H9 (cell line): ENCODE data around the gene FXYD3. TPM values are rescaled to one million over a fixed set of nuclear protein-coding genes. Genes with fewer than 3 reads are reported as not detected.

Experiments
- DNase-seq: peaks from one replicate; pipeline ENCODE4 v3.0.0-alpha.2; 2017
- H2AFZ ChIP-seq: one replicate; pipeline ENCODE4 v1.6.1; 2013; ENCODE audit warnings: mild to moderate bottlenecking, low read length, control low read depth, moderate library complexity
- H2AK5ac ChIP-seq: 2 replicates; pipeline ENCODE4 v1.6.1; 2013; ENCODE audit warnings: low read length, control low read depth, mixed read lengths; ENCODE audit not compliant: insufficient read length
- H2BK120ac ChIP-seq: one replicate; pipeline ENCODE4 v1.6.1; 2013; ENCODE audit warnings: low read depth, mild to moderate bottlenecking, low read length, control low read depth, inconsistent platforms; ENCODE audit not compliant: poor library complexity, severe bottlenecking
- H2BK12ac ChIP-seq: 2 replicates; pipeline ENCODE4 v1.6.1; 2013; ENCODE audit warnings: low read length, control low read depth, mixed read lengths, low read depth; ENCODE audit not compliant: insufficient read length
- H2BK15ac ChIP-seq: 2 replicates; pipeline ENCODE4 v1.6.1; 2013; ENCODE audit warnings: low read depth, low read length, control low read depth
- H2BK20ac ChIP-seq: one replicate; pipeline ENCODE4 v1.6.1; 2013; ENCODE audit warnings: low read depth, mild to moderate bottlenecking, low read length, control low read depth, inconsistent platforms; ENCODE audit not compliant: poor library complexity, severe bottlenecking
- H2BK5ac ChIP-seq: 2 replicates; pipeline ENCODE4 v1.6.1; 2013; ENCODE audit warnings: low read length, control low read depth, mixed read lengths; ENCODE audit not compliant: insufficient read length
- H3K14ac ChIP-seq: 2 replicates; pipeline ENCODE4 v1.6.1; 2013; ENCODE audit warnings: low read length, control low read depth; ENCODE audit not compliant: insufficient read depth
- H3K18ac ChIP-seq: 2 replicates; pipeline ENCODE4 v1.6.1; 2013; ENCODE audit warnings: low read depth, mild to moderate bottlenecking, mixed read lengths, low read length, control low read depth; ENCODE audit not compliant: insufficient read length
- H3K23ac ChIP-seq: 2 replicates; pipeline ENCODE4 v1.6.1; 2013; ENCODE audit warnings: low read length, control low read depth, mixed read lengths, low read depth; ENCODE audit not compliant: insufficient read length
- H3K23me2 ChIP-seq: 2 replicates; pipeline ENCODE4 v1.6.1; 2013; ENCODE audit warnings: low read depth, mild to moderate bottlenecking, mixed read lengths, low read length, control low read depth; ENCODE audit not compliant: insufficient read length, poor library complexity, severe bottlenecking
- H3K27ac ChIP-seq: 2 replicates; pipeline ENCODE4 v1.5.1; 2013; ENCODE audit warnings: low read length, control low read depth, mixed read lengths, low read depth; ENCODE audit not compliant: insufficient read length
- H3K27me3 ChIP-seq: 2 replicates; pipeline ENCODE4 v1.6.1; 2013; ENCODE audit warnings: low read length, control low read depth, inconsistent platforms; ENCODE audit not compliant: insufficient read depth
- H3K4ac ChIP-seq: 2 replicates; pipeline ENCODE4 v1.6.1; 2013; ENCODE audit warnings: low read depth, mild to moderate bottlenecking, control low read depth, inconsistent platforms, low read length, moderate library complexity
- H3K4me1 ChIP-seq: 2 replicates; pipeline ENCODE4 v1.6.1; 2013; ENCODE audit warnings: low read length, control low read depth, inconsistent platforms; ENCODE audit not compliant: insufficient read depth
- H3K4me2 ChIP-seq: 2 replicates; pipeline ENCODE4 v1.6.1; 2013; ENCODE audit warnings: low read length, control low read depth, mixed read lengths; ENCODE audit not compliant: insufficient read length, insufficient read depth
- H3K56ac ChIP-seq: 2 replicates; pipeline ENCODE4 v1.6.1; 2013; ENCODE audit warnings: low read depth, mild to moderate bottlenecking, mixed read lengths, low read length, control low read depth; ENCODE audit not compliant: insufficient read length
- H3K79me1 ChIP-seq: 2 replicates; pipeline ENCODE4 v1.6.1; 2013; ENCODE audit warnings: low read depth, mild to moderate bottlenecking, moderate library complexity, low read length, control low read depth, inconsistent platforms; ENCODE audit not compliant: insufficient read depth, poor library complexity, severe bottlenecking
- H3K79me2 ChIP-seq: 2 replicates; pipeline ENCODE4 v1.6.1; 2013; ENCODE audit warnings: low read length, control low read depth, inconsistent platforms; ENCODE audit not compliant: insufficient read depth
- H3K9ac ChIP-seq: 2 replicates; pipeline ENCODE4 v1.6.1; 2013; ENCODE audit warnings: low read length, control low read depth, mixed read lengths; ENCODE audit not compliant: insufficient read length; ENCODE audit errors: extremely low read depth
- H3K9me3 ChIP-seq: one replicate; pipeline ENCODE4 v1.6.1; 2013; ENCODE audit warnings: low read depth, low read length, inconsistent platforms; ENCODE audit not compliant: control insufficient read depth
- H3T11ph ChIP-seq: one replicate; pipeline ENCODE4 v1.6.1; 2013; ENCODE audit warnings: mild to moderate bottlenecking, low read length, control low read depth, inconsistent platforms
- H4K20me1 ChIP-seq: one replicate; pipeline ENCODE4 v1.6.1; 2013; ENCODE audit not compliant: control insufficient read depth, insufficient read length, insufficient read depth
- H4K5ac ChIP-seq: 2 replicates; pipeline ENCODE4 v1.6.1; 2013; ENCODE audit warnings: low read depth, mild to moderate bottlenecking, mixed read lengths, low read length, control low read depth; ENCODE audit not compliant: insufficient read length
- H4K8ac ChIP-seq: replicated peaks from 2 replicates; pipeline ENCODE4 v1.6.1; 2013; ENCODE audit warnings: low read length, control low read depth, mixed read lengths, low read depth; ENCODE audit not compliant: insufficient read length
- H4K91ac ChIP-seq: 2 replicates; pipeline ENCODE4 v1.6.1; 2013; ENCODE audit warnings: low read depth, mild to moderate bottlenecking, moderate library complexity, mixed read lengths, low read length, control low read depth; ENCODE audit not compliant: insufficient read length
- H3K27ac Mint-ChIP-seq, 3 experiments: 2 replicates in 2 of 3; 3 replicates in 1 of 3; pipeline ENCODE4 v1.8.0; 2020 to 2021; ENCODE audit warnings: mixed read lengths in 3 of 3, mild to moderate bottlenecking in 1 of 3, moderate library complexity in 1 of 3
- H3K27me3 Mint-ChIP-seq: 2 replicates; pipeline ENCODE4 v1.8.0; 2021; ENCODE audit warnings: low read depth, mild to moderate bottlenecking, moderate library complexity, mixed read lengths
- H3K36me3 Mint-ChIP-seq, 3 experiments: 2 replicates in 2 of 3; 3 replicates in 1 of 3; pipeline ENCODE4 v1.8.0; 2020 to 2021; ENCODE audit warnings: low read depth in 3 of 3, mixed read lengths in 3 of 3; ENCODE audit not compliant: insufficient read depth in 1 of 3
- H3K4me1 Mint-ChIP-seq, 2 experiments: 2 replicates each; pipeline ENCODE4 v1.8.0; 2020; ENCODE audit warnings: mixed read lengths in 2 of 2
- H3K4me3 Mint-ChIP-seq, 2 experiments: 2 replicates in 1 of 2; 3 replicates in 1 of 2; pipeline ENCODE4 v1.8.0; 2020 to 2021; ENCODE audit warnings: mild to moderate bottlenecking in 2 of 2, mixed read lengths in 2 of 2, moderate library complexity in 1 of 2
- H3K9me3 Mint-ChIP-seq, 2 experiments: 2 replicates in 1 of 2; 3 replicates in 1 of 2; pipeline ENCODE4 v1.8.0; 2020; ENCODE audit warnings: mild to moderate bottlenecking in 2 of 2, mixed read lengths in 2 of 2, moderate library complexity in 1 of 2
- CTCF ChIP-seq: fragments of 200-600 bp; sonication (generic); conservative IDR thresholded peaks from 3 replicates; pipeline ENCODE4 v1.8.0; 2021; ENCODE audit warnings: antibody characterized with exemption, mild to moderate bottlenecking
- WGBS: extraction: QIAGEN DNeasy Blood & Tissue Kit; methylation state at CpG from one replicate; pipeline ENCODE4 v1.1.7; 2013; ENCODE audit warnings: missing lambda C conversion rate, low lambda C conversion rate, mixed read lengths; ENCODE audit not compliant: insufficient read length; ENCODE audit errors: extremely low coverage; 5-methylcytosine and 5-hydroxymethylcytosine counted together
- total RNA-seq: library from RNA; stranded (reverse); gene quantifications from 2 replicates; pipeline ENCODE4 v1.2.1, GENCODE V29; 2021

Gene FXYD3
- total RNA-seq, 1 experiment from 2014 or later = 1.5 TPM

- DNase-seq = no peak
- H3K4me1 Mint-ChIP-seq = peaks cover 5 to 6% of the 10 kb centered on the region in 2 experiments
- peaks cover 0 to 8% of the 10 kb centered on the region in 2 experiments; a peak in 3 of 5 replicates for H3K9me3 Mint-ChIP-seq
- Histone ChIP-seq H4K5ac (no peak overlapping the region), H3K9me3 (no peaks in the 10 kb centered on the region), H2AK5ac (no peak overlapping the region), H3K14ac (no peak overlapping the region), H2BK15ac (no peak overlapping the region), H3K56ac (no peak overlapping the region), H2BK120ac (no peak overlapping the region), H2BK5ac (no peak overlapping the region), H3K9ac (no peak overlapping the region), H2BK12ac (no peak overlapping the region), H3K4ac (no peak overlapping the region), H3K23me2 (no peaks in the 10 kb centered on the region), H3K4me1 (no peaks in the 10 kb centered on the region), H3K27ac (no peak overlapping the region), H4K20me1 (peaks cover under 1% of the 10 kb centered on the region), H3K18ac (no peak overlapping the region), H3K79me2 (no peaks in the 10 kb centered on the region), H2AFZ (no peak overlapping the region), H2BK20ac (no peak overlapping the region), H3K79me1 (no peaks in the 10 kb centered on the region), H4K8ac (no peak overlapping the region), H3T11ph (no peak overlapping the region), H3K27me3 (no peaks in the 10 kb centered on the region), H3K23ac (no peak overlapping the region), H4K91ac (no peak overlapping the region), H3K4me2 (no peak overlapping the region)
- peaks cover 4% of the 10 kb centered on the region; the same call in 1 of the 2 replicates for H3K27me3 Mint-ChIP-seq
- WGBS = no CpG with 5 or more reads among the region's 3 CpGs
- no peak for TF ChIP-seq CTCF
- H3K4me3 Mint-ChIP-seq = no peak overlapping the region
- peaks cover 34 to 43% (median 40%) of the 10 kb centered on the region in 3 experiments for H3K36me3 Mint-ChIP-seq
- no peak overlapping the region for H3K27ac Mint-ChIP-seq
Measured at GRCh38 chr19:35171730-35172129, 56.1 kb downstream of the FXYD3 start.

Other genes with a start within 250 kb of the FXYD3 start
- 6.5 and 8.3 TPM in 2 replicates for gene ZNF30, start 188.9 kb upstream of the FXYD3 start, total RNA-seq
- 7.6 and 8.3 TPM in 2 replicates for gene ZNF792, start 151.6 kb upstream of the FXYD3 start, total RNA-seq
- gene GRAMD1A, start 115.5 kb upstream of the FXYD3 start, total RNA-seq = 125 and 126 TPM in 2 replicates
- gene SCN1B, start 85.4 kb upstream of the FXYD3 start, total RNA-seq = 3.8 TPM in 2 replicates
- 9.3 and 10.6 TPM in 2 replicates for gene HPN, start 74.1 kb upstream of the FXYD3 start, total RNA-seq
- 2.6 and 3.2 TPM in 2 replicates for gene LGI4, start 19.2 kb downstream of the FXYD3 start, total RNA-seq
- gene FXYD1, start 23.0 kb downstream of the FXYD3 start, total RNA-seq = 6.8 and 7.7 TPM in 2 replicates
- gene FXYD7, start 27.4 kb downstream of the FXYD3 start, total RNA-seq = 8.2 and 9.0 TPM in 2 replicates
- 83.7 and 100 TPM in 2 replicates for gene FXYD5, start 38.9 kb downstream of the FXYD3 start, total RNA-seq
- not detected in 2 replicates for gene FAM187B, start 112.9 kb downstream of the FXYD3 start, total RNA-seq
- gene LSR, start 133.2 kb downstream of the FXYD3 start, total RNA-seq = 151 and 152 TPM in 2 replicates
- 113 and 123 TPM in 2 replicates for gene USF2, start 153.1 kb downstream of the FXYD3 start, total RNA-seq
- 0.52 and 0.83 TPM in 2 replicates for gene HAMP, start 166.7 kb downstream of the FXYD3 start, total RNA-seq
- 0.13 TPM in 1 of 2 replicates, not detected in the other for gene MAG, start 176.3 kb downstream of the FXYD3 start, total RNA-seq
- not detected in 2 replicates for gene CD22, start 213.4 kb downstream of the FXYD3 start, total RNA-seq
- not detected in 2 replicates for gene FFAR1, start 232.1 kb downstream of the FXYD3 start, total RNA-seq
- gene FFAR3, start 242.6 kb downstream of the FXYD3 start, total RNA-seq = not detected in 2 replicates